NCI-H446 (cell line): ENCODE data around the gene IFI27L2.

Experiments used
- DNase-seq, 2 experiments: peaks; one replicate each; lab custom pipeline; 2025; lab: John Stamatoyannopoulos, UW

The IFI27L2 gene

DNA sequence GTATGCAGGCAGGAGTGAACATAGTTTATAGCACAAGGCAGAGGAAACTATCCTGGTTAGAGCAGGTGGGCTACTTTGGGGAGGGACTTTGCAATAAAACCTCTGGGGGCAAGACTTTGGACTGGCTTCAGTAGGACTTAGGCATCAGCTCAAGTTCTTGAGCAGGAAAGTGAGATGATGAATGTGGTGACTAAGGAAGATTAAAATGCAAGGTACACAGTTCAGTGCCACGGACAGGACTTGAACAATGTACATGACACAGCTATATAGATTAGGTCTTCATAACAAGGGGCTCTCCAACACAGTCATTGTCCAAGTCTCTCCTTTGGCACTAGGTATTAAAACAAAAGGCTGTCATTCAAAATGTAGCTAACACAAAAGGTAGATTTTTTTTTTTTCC, 23.3 kb upstream of the IFI27L2 start:
- DNase-seq, result no peak

GRCh38 chr14:94145902-94146527, 16.6 kb upstream of the IFI27L2 start:
- DNase-seq, result no peak

DNA sequence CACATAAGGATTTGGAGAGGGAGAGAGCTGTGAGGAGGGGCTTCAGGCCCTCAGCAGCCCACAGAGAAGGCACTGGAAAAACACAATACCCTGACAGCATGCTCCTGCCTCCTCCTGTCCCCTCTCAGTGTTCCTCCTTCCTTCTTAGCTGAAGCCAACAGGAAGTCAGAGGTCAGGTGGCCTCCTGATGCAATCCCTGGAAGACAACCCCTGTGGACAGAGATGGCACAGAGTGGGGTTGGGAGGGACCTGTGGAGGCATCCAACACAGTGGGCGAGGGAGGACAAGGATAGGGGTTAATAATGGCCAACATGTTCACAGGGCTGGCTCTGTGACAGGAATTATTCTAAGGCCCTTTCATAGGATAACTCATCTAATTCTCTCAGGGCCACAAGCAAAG, 15.4 kb upstream of the IFI27L2 start:
- DNase-seq, result no peak

DNA sequence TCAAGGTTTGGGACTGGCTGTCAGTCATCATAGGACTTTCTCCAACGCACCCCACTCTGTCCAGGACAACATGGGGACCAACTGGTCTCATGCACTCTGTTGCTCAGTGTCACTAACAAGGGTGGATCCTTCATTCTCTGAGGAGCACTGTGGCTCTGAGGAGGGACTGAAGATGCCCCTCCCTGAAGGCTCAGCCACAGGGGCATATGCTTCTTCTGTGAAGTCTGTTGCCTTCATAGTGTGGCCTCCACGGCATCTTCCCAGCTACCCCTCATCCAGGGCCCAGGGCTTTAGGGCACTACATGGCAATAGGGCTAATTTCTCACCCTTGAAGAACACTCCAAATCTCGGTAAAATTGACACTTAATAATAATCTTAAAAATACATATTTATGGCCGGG, 14.3 kb upstream of the IFI27L2 start:
- no peak for DNase-seq

- no peak for DNase-seq
These were observed 13.8 kb upstream of the IFI27L2 start for GRCh38 chr14:94143239-94143638.

GRCh38 chr14:94142836-94143235, 13.4 kb upstream of the IFI27L2 start:
- DNase-seq, result no peak

GRCh38 chr14:94142247-94142646, 12.8 kb upstream of the IFI27L2 start:
- no peak for DNase-seq

- no peak for DNase-seq
These were observed 10.0 kb upstream of the IFI27L2 start for GRCh38 chr14:94139421-94139820.

GRCh38 chr14:94139006-94139405, 9.6 kb upstream of the IFI27L2 start:
- DNase-seq, result no peak

DNA sequence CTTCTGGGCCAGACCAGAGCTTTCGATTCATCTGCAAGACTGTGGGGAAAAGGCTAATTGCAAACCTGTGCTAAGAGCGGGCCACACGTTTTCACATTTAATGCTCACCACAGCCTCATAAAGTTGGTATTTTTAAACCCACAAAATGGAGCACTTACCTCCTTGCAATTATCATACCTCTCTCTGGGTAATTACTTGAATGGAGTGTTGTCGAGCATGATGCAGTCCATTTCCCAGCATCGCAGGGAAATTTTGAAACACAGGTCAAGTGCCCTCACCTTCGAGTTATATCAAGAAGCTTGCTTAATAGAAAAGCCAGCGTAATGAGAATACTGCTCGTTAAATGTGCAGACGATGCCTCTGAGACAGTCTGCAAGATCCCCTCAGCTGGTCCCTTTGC, 8.8 kb upstream of the IFI27L2 start:
- DNase-seq, result no peak

- DNase-seq, result peak; percentile 58 to 88
These were observed 7.3 kb upstream of the IFI27L2 start for GRCh38 chr14:94136575-94137331.

- DNase-seq, result no peak
These were observed 6.1 kb upstream of the IFI27L2 start for GRCh38 chr14:94135476-94135875.

DNA sequence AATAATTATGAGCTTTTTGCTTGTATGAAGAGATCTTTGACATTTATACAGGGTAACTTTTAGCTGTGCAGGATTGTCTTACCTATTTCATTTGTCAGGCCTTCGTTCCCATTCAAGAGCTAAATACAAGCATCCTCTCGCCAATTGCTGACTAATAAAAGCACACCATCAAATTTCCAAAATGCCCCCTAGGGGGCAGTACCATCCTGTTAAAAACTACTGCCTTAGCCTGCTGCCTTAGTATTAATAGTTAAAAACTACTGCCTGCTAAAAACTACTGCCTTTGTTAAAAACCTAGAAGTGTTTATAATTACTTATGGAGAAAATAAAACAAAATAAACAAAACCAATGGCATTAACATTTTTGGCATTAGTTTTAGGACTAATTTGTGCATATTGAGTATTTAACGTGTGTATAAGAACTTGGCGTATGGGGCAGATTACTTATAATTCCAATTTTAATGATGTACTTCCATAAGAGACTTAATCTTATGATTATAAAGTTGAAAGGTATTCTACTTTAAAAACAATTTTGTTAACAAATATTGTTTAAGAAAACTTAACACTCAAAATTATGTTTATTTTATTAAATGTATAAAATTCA, 3.0 kb upstream of the IFI27L2 start:
- DNase-seq, result peak; percentile 50 to 80

GRCh38 chr14:94129758-94130414, 482 bp upstream of the IFI27L2 start:
- peak; percentile 41 to 53 for DNase-seq

DNA sequence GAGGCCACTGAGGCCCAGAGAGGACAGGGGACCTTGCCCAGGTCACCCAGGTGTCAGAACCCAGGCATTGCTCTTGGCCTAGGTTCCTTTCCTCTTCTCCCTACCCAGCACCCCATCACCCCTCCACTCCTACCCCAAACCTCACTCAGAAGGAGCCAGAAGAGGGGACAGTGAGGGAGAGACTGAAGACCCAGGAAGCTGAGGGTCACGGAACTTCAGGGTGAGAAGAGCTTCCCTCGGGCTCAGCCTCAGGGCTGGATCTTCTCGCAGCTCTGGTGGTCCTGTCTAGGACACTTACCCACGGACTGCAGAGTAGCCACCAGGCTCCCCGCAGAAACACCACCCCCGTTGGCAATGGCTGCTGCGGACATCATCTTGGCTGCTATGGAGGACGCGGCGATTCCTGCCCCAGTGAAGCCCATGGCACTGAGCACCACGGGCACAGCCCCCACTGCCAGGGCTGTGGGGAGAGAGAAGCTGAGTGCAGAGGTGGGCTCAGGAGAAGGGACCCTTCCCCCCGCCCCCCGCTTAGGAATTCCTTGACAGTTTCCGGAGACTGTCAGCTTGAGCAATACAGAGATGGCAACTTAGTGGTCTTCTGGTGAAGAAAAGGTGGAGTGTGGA, 1.1 kb downstream of the IFI27L2 start:
- no peak for DNase-seq

DNA sequence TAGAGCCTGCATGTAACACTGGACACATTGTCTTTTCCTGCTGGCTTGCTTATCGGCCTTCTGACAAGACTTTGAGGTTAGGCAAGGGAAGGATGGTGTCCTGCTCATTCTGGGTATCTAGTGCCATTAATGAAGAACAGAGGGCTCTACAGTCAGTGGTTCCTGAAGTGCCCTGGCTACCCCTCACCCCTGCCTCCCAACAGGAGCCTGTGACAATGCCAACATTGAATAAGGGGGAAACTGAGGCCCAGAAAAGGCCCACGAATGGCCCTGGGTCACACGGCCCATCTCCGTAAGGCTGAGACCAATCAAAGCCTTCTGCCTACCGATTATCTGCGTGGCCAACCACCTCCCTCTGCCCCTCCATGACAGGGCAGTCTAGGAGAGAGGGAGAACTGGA, 2.1 kb downstream of the IFI27L2 start:
- no peak for DNase-seq

- DNase-seq, result no peak
These were observed 2.6 kb downstream of the IFI27L2 start for GRCh38 chr14:94126800-94127199.

DNA sequence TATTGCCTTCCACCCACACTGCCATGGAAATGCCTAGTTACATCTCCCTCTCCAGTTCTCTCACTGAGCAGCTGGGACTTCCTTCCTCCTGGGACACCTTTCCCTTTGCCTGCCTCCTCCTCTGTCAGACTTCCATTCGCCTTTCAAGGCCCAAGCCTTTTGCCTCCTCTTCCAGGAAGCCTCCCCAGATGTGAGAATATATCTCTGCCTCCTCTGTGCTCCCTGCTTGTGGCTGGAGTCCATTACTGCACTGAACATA, 3.1 kb downstream of the IFI27L2 start:
- DNase-seq, result no peak

- no peak for DNase-seq
These were observed 3.6 kb downstream of the IFI27L2 start for GRCh38 chr14:94125659-94126418.

DNA sequence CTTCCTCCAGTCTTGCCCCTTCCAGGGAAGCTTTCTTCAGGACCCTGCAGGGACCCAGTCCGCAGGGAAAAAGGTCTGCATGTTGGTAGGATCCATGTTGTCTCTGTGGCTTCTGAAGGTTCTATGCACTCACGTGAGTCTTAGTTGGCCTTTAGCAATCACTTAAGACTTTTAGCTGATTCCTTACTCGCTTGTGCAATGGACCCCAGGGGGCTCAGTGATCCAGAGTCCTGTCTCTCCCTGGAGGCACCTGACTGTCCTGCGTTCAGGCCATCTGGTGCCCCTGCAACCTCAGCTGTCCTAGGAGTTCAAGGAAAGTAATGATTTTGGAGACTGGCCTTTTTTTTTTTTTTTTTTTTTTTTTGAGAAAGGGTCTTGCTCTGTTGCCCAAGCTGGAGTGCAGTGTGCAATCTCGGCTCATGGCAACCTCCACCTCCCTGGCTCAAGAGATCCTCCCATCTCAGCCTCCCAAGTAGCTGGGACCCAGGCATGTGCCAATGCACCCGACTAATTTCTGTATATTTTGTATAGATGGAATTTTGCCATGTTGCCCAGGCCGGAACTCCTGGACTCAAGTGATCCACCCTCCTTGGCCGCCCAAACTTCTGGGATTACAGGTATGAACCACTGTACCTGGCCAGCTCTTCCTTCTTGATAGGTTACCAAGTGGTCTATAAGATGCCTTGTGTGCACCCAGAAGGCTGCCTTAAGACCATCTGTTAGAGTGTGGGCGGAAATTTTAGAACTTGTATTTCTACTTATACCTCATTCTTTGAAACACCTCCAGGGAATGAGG, 4.6 kb downstream of the IFI27L2 start:
- no peak for DNase-seq

GRCh38 chr14:94123868-94124267, 5.5 kb downstream of the IFI27L2 start:
- DNase-seq, result no peak
